ENCODE data around the gene HTT.

HTT gene

DNA sequence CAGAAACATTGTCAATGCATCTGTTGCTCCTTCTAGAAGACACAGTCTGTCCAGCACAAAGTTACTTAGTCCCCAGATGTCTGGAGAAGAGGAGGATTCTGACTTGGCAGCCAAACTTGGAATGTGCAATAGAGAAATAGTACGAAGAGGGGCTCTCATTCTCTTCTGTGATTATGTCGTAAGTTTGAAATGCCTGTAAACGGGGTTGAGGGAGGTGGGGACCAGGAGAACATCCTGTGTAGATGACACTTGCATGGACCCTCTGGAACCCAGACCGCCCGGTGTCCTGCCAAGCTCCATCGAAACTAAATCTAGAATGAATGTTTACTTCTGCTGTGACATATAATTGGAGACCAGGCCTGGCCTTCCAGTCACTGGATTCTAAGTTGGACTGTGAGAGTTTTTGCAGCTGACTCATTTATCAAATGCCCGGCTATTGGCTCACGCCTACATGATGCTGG, 129.5 kb downstream of the HTT start:
- DNase-seq, result peak; percentile 5

DNA sequence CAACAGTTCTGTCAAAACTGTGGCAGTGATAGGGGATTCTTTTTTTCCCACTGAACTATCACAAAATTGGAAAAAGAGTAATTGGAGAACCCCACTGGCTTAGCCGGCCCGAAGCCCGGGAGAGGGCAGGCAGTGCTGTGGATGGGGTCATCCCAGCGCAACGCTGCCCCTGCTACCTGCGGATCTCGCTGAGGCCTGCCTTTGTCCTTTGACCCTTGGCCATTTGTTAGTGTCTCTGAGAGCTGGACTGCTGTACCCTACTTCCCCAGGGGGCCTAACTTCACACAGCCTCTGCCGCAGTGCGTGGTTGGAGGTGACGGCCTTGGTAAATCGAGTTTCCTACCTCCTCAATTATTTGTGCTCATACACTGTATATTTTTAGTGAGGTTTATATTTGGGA, 131.5 kb downstream of the HTT start:
- DNase-seq, result no peak

DNA sequence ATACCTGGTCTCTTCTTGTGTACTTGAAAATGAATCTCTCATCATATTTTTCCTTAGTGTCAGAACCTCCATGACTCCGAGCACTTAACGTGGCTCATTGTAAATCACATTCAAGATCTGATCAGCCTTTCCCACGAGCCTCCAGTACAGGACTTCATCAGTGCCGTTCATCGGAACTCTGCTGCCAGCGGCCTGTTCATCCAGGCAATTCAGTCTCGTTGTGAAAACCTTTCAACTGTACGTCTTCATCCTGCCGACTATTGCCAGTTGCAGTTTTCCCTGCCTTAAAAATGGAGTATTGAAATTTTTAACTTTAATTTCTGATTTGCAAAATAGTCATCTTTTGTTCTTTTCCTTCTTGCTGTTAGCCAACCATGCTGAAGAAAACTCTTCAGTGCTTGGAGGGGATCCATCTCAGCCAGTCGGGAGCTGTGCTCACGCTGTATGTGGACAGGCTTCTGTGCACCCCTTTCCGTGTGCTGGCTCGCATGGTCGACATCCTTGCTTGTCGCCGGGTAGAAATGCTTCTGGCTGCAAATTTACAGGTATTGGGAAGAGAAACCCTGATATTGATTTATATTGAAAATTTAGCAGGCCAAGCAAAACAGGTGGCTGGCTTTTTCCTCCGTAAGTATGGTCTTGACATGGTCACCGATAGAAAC, 132.1 kb downstream of the HTT start:
- DNase-seq, result no peak

DNA sequence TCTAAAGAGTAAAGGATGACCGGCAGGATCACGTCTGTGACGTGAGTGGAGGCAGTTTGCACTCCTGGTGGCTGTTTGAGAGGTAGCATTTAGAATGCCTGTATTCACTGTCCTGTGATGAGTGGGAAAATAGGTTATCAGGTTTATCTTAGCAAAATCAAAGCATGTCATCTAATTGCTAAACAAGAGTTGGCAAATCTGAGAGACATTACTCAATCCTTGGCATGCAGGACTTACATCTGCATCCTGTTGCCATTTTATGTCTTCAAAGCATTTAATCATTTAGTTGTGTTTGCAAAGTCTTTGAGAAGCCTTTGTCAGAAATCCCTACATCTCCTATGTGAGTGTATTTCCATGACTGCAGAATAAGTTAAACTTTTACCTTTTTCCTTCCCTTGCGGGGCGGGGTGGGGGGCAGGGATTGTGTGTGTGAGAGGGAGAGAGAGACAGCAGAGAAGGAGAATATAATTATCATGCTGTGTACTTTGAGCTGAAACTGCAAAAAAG, 133.1 kb downstream of the HTT start:
- peak; percentile 21 for DNase-seq

GRCh38 chr4:3208826-3209225, 134.3 kb downstream of the HTT start:
- no peak for DNase-seq

DNA sequence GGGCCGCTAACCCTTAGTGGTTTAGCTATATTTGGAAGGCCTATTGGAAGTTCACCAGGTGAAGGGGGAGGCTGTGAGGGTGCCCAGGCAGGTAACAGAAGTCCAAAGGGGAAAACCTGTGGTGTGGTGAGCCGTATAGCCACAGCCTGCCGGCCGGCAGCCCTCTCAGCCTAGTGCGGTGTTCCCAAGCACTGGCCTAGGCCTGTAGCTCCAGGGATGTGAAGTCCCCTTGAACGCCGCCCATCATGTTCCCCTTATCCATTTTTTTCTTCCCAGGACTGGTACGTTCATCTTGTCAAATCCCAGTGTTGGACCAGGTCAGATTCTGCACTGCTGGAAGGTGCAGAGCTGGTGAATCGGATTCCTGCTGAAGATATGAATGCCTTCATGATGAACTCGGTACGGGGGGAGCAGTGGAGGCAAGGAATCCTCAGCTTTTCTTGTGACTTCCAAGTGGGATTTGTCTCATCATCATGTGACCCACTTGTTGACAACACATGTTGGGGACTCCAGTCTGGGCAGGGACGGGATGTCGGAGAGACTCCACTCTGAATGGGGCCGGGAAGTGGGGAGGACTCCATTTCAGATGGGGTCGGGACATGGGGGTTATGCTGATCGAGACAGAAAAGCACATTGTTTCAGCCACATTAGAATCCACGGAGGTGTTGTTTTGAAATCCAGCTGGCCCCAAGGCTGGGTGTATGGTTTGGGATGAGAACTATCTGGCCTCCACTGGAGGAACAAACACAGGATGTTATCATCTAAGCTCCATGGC, 135.3 kb downstream of the HTT start:
- DNase-seq, result no peak

GRCh38 chr4:3210467-3210866, 136.0 kb downstream of the HTT start:
- no peak for DNase-seq

GRCh38 chr4:3211866-3212265, 137.4 kb downstream of the HTT start:
- no peak for DNase-seq

DNA sequence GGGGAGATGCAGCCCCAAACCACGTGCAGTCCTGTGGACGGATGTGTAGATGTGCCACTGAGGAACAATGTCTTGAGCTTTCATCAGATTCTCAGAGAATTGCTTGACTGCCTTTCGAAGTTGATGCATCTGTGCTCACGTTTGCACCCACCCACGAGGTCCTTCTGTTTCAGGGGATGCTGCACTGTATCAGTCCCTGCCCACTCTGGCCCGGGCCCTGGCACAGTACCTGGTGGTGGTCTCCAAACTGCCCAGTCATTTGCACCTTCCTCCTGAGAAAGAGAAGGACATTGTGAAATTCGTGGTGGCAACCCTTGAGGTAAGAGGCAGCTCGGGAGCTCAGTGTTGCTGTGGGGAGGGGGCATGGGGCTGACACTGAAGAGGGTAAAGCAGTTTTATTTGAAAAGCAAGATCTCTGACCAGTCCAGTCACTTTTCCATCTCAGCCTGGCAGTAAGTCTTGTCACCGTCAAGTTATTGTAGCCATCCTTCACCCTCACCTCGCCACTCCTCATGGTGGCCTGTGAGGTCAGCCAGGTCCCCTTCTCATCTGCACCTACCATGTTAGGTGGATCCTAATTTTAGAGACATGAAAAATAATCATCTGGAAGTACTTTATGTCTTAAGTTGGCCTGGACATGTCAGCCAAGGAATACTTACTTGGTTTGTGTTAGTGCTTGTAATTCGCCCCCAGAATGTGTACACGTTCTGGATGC, 138.1 kb downstream of the HTT start:
- no peak for DNase-seq

GRCh38 chr4:3213106-3213425, 138.6 kb downstream of the HTT start:
- DNase-seq, result no peak

DNA sequence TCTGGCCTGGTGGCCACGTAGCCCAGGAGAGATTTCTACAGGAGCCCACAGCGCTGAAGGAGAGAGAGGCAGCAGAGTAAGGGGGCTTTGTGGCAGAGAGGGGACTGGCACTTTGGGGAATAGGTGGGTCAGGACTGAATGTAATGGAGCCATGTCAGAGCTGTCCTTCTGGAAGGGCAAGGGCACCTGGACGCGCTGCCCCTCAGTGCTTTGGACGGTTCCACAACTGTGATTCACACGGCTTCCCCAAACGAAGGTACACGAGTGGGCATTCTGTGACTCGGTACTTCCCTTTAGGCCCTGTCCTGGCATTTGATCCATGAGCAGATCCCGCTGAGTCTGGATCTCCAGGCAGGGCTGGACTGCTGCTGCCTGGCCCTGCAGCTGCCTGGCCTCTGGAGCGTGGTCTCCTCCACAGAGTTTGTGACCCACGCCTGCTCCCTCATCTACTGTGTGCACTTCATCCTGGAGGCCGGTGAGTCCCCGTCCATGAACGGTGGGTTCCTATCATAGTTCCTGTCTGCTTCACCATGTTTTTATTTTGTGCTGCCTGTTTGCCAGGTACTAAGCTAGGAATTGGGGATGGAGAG, 139.3 kb downstream of the HTT start:
- DNase-seq, result no peak

DNA sequence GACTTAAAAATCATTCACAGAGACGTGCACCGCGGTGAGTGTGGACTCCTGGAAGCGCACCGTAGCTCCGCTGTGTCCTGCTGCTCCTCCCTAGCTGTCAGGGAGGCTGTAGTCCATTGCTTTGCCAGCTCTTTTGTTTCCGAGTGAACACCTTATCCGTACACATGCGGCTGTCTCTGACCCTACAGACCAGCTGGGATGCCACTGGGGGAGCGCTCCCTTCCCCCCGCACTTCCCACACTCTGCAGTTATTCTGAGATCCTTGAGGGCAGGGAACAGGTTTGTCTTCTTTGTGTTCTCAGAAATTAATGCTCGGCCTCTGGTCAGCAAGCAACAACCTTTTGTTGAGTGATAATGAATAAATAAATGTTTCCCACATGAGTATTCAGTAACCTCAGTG, 140.8 kb downstream of the HTT start:
- DNase-seq, result no peak

- DNase-seq, result no peak
Measured at GRCh38 chr4:3215733-3216132, 141.3 kb downstream of the HTT start.

GRCh38 chr4:3217266-3217665, 142.8 kb downstream of the HTT start:
- no peak for DNase-seq

DNA sequence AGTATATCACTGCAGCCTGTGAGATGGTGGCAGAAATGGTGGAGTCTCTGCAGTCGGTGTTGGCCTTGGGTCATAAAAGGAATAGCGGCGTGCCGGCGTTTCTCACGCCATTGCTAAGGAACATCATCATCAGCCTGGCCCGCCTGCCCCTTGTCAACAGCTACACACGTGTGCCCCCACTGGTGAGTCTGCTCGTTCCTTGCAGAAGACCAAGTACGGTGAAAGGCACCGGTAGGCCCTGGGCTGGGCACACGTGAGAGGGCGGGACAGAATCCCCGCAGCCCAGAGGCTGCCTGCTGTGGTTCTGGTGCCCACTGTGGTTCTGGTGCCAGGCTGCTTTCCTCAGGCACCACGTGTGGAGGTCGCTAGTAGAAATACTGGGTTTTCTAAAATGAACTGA, 143.3 kb downstream of the HTT start:
- no peak for DNase-seq

GRCh38 chr4:3218824-3219760, 144.6 kb downstream of the HTT start:
- no peak for DNase-seq

DNA sequence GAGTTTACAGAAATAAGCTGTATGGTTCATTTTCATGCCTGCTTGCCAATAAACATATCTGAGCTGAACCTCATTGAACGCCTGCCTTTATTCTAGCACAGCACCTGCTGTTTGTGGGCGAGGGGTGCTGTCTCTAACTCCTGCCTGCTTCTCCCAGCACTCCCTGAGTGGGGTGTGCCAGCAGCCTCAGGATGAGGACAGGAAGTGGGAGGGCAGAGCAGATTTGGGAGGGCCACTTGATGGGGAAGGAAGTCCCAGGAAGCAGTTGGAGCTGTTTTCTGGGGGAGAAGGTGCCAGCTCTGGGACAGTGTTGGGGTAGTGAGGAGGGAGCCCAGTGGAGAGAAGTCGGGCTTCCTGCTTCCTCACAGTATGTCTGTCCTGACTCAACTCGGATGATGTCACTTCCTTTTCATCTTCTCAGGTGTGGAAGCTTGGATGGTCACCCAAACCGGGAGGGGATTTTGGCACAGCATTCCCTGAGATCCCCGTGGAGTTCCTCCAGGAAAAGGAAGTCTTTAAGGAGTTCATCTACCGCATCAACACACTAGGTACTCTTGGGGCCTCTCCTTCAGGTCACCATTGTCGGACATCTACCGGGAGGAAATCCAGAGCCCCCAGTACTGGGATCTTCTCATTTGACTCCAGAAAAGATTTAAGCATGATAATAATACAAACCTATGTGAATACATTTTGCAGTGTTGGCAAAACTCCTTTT, 145.4 kb downstream of the HTT start:
- DNase-seq, result no peak

DNA sequence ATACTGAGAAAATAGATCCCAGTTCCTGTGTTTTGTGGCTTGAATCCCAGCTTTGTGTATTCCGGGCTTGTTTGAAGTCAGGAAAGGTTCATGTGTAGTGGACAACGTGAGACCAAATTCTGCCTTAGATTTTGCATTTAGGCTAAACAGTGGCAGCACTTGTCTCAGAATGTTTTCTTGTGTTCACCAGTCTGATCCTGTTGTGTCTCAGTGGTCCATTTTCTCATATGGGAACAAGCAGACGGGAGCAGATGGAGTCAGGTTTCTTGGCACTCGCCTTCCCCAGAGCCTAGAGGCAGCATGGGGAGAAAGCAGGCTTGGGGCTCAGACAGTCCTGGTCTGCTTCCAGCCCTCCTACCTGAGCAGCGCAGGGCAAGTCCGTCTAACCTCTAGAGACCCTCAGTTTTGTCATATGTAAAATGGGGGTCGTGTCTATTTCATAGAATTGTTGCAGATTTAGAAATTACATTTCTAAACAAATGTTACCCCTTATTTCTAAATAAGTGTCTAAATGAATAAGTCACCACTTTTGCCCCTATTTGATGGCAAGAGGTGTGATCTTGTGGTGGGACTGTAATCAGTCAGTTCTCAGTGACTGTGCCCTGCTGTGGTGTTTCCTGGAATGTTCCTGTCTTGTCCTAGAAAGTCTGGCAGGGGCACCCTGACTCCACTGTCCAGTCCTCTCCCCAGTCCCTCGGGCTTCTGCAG, 146.1 kb downstream of the HTT start:
- no peak for DNase-seq

DNA sequence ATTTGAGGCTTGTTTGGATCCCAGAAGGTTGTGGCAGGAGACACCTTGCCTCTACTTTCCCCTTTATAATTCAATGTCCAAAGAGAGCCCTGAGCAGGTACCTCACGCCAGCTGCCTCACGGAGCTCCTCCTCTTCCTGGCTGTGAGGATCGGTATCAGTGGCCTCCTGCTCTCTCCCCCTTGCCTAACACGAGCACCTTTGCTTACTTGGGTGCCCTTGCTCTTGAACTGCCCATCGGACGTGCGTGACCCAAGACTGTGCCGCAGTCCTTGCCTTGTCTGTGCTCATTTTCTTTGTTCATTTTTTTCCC, 146.7 kb downstream of the HTT start:
- no peak for DNase-seq

GRCh38 chr4:3221996-3222395, 147.5 kb downstream of the HTT start:
- no peak for DNase-seq

- no peak for DNase-seq
Measured at GRCh38 chr4:3223346-3223745, 148.9 kb downstream of the HTT start.

Measured in inflammatory macrophage treated with lipopolysaccharide for 4 hours (primary cell).